C1 segment of cervical spinal cord (tissue), 14 donors: Measurements from ENCODE around the gene NACC1.

Source experiments
- DNase-seq, 14 donors: peaks; one replicate each; lab custom pipeline; 2025; lab: John Stamatoyannopoulos, UW

Gene NACC1

GRCh38 chr19:13100031-13100588, 18.0 kb upstream of the NACC1 start:
- DNase-seq, result no peak

- DNase-seq, result no peak
Observed at GRCh38 chr19:13100841-13101589, 17.0 kb upstream of the NACC1 start.

GRCh38 chr19:13101590-13102415, 16.3 kb upstream of the NACC1 start:
- no peak for DNase-seq

- no peak for DNase-seq
Observed at GRCh38 chr19:13102416-13102665, 15.7 kb upstream of the NACC1 start.

- peak in 5 of 14 donors; percentile 33 to 73 (median 67) for DNase-seq
Observed at GRCh38 chr19:13102666-13103580, 15.1 kb upstream of the NACC1 start, which contains the start of gene LYL1. Gene LYL1, minus strand, starts transcription at chr19:13102858. Its CDS starts 1,687 bp downstream, at chr19:13101171.

- DNase-seq, result no peak
Observed at GRCh38 chr19:13103581-13104359, 14.3 kb upstream of the NACC1 start.

- DNase-seq, result peak in 9 of 14 donors; percentile 17 to 77 (median 52)
Observed at GRCh38 chr19:13104360-13104847, 13.7 kb upstream of the NACC1 start.

- no peak for DNase-seq
Observed at GRCh38 chr19:13104848-13105711, 13.0 kb upstream of the NACC1 start.

- DNase-seq, result no peak
Observed at GRCh38 chr19:13109361-13110098, 8.5 kb upstream of the NACC1 start.

GRCh38 chr19:13110099-13110610, 7.9 kb upstream of the NACC1 start:
- DNase-seq, result no peak

GRCh38 chr19:13112555-13112954, 5.5 kb upstream of the NACC1 start:
- no peak for DNase-seq

GRCh38 chr19:13115936-13116281, 2.2 kb upstream of the NACC1 start:
- DNase-seq, result no peak

GRCh38 chr19:13116282-13117175, 1.5 kb upstream of the NACC1 start, which contains the start of gene TRMT1:
Gene TRMT1, minus strand, starts transcription at chr19:13116740. Its CDS starts 341 bp downstream, at chr19:13116399.
- peak; percentile 35 to 89 (median 84) for DNase-seq

- DNase-seq, result no peak
Observed at GRCh38 chr19:13117176-13117771, 790 bp upstream of the NACC1 start.

- DNase-seq, result peak in 1 of 14 donors; percentile 32
Observed at GRCh38 chr19:13118424-13119193, 545 bp downstream of the NACC1 start.

- DNase-seq, result no peak
Observed at GRCh38 chr19:13119627-13120026, 1.6 kb downstream of the NACC1 start.
